NCI-H1092 treated with DMSO at 0.1 percent for 48 hours (cell line): ENCODE results near the gene CDKN2D.
"Not testable (repeated sequence)": the region's sequence is repeated elsewhere in the genome, so short reads cannot be mapped to it uniquely, and the experiment has no call there.

Experiments used
- DNase-seq: peaks from one replicate; lab custom pipeline; 2025; lab: John Stamatoyannopoulos, UW

Gene CDKN2D

GRCh38 chr19:10551698-10552301 is 17.0 kb downstream of the CDKN2D start:
- DNase-seq, result no peak

DNA sequence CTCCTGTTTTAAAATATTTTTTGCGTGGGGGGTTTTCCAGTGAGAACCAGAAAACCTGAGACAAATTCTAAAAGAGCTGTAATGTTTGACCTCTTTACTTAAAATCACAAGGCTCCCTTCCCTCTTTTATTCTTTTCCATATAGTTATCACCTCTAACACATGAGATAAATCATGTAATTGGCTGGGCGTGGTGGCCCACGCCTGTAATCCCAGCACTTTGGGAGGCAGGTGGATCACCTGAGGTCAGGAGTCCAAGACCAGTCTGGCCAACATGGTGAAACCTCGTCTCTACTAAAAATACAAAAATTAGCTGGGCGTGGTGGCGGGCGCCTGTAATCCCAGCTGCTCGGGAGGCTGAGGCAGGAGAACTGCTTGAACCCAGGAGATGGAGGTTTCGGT is 17.8 kb downstream of the CDKN2D start:
- not testable (repeated sequence) for DNase-seq

DNA sequence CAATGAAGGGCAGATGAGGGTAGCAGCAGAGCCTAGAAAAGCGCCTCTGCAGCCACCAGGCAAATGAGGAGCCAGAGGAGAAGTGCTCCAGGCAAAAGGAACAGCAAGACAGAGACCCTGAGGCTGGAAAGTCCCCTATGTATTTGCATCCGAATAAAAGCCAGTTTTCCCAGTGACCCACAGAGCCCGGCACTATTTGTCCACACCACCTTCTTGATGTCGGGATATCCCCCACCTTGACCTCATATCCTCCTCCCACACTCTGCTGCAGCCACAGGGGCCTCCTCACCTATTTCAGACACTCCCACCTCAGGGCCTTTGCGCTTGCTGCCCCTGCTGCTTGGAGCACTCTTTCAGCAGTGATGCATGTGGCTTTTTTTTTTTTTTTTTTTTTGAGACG is 18.4 kb downstream of the CDKN2D start:
- no peak for DNase-seq

GRCh38 chr19:10549733-10550132 is 19.0 kb downstream of the CDKN2D start:
- DNase-seq, result no peak

GRCh38 chr19:10548746-10549276 is 20.0 kb downstream of the CDKN2D start:
- DNase-seq, result no peak

- DNase-seq, result no peak
These were observed 22.0 kb downstream of the CDKN2D start for GRCh38 chr19:10546817-10547216.

- no peak for DNase-seq
These were observed 24.0 kb downstream of the CDKN2D start for GRCh38 chr19:10544753-10545251.

DNA sequence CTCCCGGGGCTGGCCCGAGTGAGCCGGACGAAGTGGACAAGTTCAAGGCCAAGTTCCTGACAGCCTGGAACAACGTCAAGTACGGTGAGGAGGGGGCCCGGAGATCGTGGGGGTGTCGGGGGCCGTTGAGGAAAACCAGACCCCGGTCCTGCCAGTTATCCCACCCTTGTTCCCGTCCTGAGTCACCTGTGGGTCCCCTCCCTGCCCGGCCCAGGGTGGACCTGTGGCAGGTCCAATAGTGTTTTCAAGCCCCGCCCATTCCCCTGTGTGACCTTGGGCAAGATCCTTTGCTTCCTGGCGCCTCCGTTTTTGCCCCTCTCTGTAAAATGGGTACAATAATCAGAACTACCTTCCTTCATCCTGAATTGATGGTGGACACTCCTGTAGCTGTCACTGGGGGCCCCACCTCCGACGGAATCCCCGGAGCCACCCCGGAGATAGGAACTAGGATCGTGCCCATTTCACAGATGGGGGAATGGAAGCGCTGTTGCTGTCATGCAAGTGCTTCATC is 24.5 kb downstream of the CDKN2D start:
- DNase-seq, result no peak

DNA sequence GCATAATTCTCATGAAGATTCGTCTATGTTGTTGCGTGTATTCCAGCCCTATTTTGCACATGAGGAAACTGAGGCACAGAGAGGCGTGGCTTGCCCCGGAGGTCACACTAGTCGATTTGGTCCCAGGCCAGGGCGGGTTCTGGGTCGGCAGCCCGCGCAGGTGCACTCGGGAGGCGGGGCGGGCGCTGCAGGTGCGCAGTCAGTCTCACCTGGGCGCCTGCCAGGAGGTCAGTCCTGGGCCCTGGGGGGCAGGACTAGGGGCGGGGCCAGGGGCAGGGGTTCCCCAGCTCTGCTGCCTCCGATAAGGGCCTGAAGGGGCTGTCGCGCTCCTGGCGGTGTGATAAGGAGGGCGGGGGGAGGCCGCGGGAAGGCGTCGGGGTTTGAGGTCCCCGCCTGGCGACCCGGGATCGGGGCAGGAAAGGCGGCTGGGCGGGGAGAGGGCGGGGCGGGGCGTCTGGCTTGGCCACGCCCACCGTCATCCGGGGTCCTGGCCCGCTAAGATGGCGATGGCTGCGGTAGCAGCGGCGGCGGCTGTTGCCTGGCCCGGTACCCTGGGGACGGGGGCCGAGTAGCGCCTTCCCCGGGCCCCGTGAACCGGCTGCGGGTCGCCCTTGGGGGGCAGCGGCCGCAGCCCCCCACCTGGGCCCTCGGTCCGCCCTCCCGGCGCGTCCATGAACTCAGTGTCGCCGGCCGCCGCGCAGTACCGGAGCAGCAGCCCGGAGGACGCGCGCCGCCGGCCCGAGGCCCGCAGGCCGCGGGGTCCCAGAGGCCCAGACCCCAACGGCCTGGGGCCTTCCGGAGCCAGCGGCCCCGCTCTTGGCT is 25.1 kb downstream of the CDKN2D start, which contains the start of gene ATG4D:
TSS of gene ATG4D (plus strand) at position 485 of the 822 bp plus-strand sequence. CDS start at position 672, 187 bp downstream.
- peak; percentile 89 for DNase-seq

DNA sequence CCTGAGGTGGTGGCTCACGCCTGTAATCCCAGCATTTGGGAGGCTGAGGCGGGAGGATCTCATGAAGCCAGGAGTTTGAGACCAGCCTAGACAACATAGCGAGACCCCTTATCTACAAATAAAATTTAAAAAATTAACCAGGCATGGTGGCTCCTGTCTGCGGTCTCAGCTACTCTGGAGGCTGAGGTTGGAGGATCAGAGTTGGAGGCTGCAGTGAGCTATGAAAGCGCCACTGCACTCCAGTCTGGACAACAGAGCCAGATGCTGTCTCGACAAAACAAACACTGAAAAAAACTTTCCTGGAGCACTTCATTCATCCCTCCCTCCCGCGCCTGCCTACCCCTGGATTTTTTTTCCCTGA is 25.7 kb downstream of the CDKN2D start:
- DNase-seq, result no peak

- not testable (repeated sequence) for DNase-seq
These were observed 29.8 kb downstream of the CDKN2D start for GRCh38 chr19:10539016-10539415.

DNA sequence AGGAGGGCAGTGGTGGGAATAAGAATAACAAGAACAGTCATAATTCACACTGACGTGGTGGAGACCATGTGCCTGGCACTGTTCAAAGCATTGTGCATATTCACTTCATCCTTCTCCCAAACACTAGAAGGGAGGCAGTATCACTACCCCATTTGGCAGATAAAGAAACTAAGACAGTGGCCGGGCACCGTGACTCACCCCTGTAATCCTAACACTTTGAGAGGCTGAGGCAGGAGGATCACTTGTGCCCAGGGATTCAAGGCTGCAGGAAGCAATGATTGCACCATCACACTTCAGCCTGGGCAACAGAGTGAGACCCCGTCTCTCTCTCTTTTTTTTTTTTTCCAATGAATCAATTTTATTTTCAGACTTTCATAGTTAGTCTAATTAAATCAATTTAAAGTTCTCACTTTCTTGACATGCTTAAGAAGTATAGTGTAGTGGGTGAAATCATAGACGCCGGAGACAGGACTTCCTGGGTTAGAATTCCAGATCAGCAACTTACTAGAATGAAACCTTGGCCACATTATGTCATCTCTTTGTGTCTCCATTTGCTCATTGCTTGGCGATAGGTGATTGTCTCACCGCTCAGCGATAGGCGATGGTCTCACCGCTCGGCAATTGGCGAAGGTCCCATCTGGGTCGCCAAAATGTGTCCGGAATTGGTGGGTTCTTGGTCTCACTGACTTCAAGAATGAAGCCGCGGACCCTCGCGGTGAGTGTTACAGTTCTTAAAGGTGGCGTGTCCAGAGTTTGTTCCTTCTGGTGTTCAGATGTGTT is 30.4 kb downstream of the CDKN2D start:
- DNase-seq, result no peak

GRCh38 chr19:10537668-10538067 is 31.1 kb downstream of the CDKN2D start:
- no peak for DNase-seq

DNA sequence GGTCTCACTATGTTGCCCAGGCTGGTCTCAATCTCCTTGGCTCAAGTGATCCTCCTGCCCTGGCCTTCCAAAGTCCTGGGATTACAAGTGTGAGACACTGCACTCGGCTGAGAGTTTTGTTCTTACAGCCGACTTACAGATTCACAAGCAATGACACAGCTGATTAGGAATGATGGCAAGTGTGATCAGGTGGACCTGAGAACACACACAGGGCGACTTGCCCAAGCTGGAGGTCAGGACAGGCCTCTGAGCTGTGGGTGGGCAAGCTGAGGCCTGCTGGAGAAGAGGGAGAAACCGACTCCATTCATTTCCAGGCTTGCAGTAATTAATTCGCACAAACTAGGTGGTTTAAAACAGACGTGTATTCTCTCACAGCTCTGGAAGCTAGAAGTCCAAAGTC is 33.2 kb downstream of the CDKN2D start:
- DNase-seq, result no peak

DNA sequence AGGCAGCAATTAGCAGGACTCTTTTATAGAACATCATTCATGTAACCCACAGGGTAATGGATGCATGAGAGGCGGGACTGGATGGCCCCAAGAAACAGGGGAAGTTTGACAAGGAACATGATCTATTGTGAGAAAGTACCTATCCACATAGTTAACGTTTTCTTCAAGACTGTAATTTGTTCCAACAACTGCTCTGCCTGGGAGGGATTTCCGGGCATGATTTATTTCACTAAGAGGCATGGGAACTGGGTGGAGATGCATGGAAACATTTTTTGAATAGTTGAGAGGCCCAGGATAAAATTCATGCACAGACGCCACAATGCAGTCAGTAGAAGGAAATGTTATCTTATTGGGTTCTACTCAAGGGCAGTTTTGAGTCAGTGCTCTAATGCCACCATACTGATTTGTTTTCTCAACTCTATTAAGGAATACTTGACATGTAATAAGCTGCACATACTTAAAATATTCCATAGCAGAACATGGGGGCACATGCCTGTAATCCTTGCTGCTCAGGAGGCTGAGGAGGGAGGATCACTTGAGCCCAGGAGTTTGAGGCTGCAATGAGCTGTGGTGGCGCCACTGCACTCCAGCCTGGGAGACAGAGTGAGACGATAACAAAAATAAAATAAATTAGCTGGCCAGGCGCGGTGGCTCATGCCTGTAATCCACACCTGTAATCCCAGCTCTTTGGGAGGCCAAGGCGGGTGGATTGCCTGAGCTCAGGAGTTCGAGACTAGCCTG is 35.0 kb downstream of the CDKN2D start:
- no peak for DNase-seq

GRCh38 chr19:10532457-10532856 is 36.3 kb downstream of the CDKN2D start:
- no peak for DNase-seq

- DNase-seq, result not testable (repeated sequence)
These were observed 41.9 kb downstream of the CDKN2D start for GRCh38 chr19:10526887-10527286.

DNA sequence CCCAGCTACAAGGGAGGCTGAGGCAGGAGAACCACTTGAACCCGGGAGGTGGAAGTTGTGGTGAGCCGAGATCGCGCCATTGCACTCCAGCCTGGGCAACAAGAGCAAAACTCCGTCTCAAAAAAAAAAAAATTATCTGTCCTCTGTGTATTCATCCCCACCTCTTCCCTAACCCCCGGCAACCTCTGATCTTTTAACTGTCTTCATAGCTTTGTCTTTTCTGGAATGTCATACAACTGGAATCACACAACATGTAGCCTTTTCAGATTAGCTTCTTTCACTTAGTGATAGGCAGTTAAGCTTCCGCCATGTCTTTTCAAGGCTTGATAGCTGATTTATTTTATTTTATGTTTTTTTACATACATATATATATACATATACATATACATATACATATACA is 43.1 kb downstream of the CDKN2D start:
- DNase-seq, result no peak

GRCh38 chr19:10523135-10523636 is 45.6 kb downstream of the CDKN2D start:
- DNase-seq, result no peak

GRCh38 chr19:10521461-10522171 is 47.2 kb downstream of the CDKN2D start:
- DNase-seq, result no peak
